Hepatocyte (in vitro differentiated cells): ENCODE results near the gene LNPEP. TPM values are rescaled to one million over a fixed set of nuclear protein-coding genes. Genes with fewer than 3 reads are reported as not detected.

ENCODE experiments used
- DNase-seq: peaks from one replicate; pipeline ENCODE4 v3.0.0-alpha.2; 2016; ENCODE audit warnings: low spot score
- H2AFZ ChIP-seq: fragments of 200-600 bp; sonication (generic); 2 replicates; pipeline ENCODE4 v1.6.0; 2016; ENCODE audit warnings: antibody characterized with exemption, mild to moderate bottlenecking
- H3K27ac ChIP-seq: fragments of 200-600 bp; sonication (generic); 2 replicates; pipeline ENCODE4 v1.5.1; 2016; ENCODE audit warnings: mild to moderate bottlenecking
- H3K27me3 ChIP-seq: fragments of 200-600 bp; sonication (generic); 2 replicates; pipeline ENCODE4 v1.6.1; 2016
- H3K36me3 ChIP-seq: fragments of 200-600 bp; sonication (generic); replicated peaks from 2 replicates; pipeline ENCODE4 v1.5.1; 2016; ENCODE audit warnings: low read depth; ENCODE audit not compliant: insufficient read depth
- H3K4me1 ChIP-seq: fragments of 200-600 bp; sonication (generic); 2 replicates; pipeline ENCODE4 v1.5.1; 2016; ENCODE audit warnings: mild to moderate bottlenecking, moderate library complexity; ENCODE audit not compliant: insufficient read depth
- H3K4me2 ChIP-seq: fragments of 200-600 bp; sonication (generic); 2 replicates; pipeline ENCODE4 v1.6.0; 2016
- H3K4me3 ChIP-seq: fragments of 200-600 bp; sonication (generic); 2 replicates; pipeline ENCODE4 v1.5.1; 2016; ENCODE audit warnings: mild to moderate bottlenecking
- H3K79me2 ChIP-seq: fragments of 200-600 bp; sonication (generic); 2 replicates; pipeline ENCODE4 v1.6.0; 2017; ENCODE audit warnings: mild to moderate bottlenecking
- H3K9me2 ChIP-seq: fragments of 200-600 bp; sonication (generic); replicated peaks from 2 replicates; pipeline ENCODE4 v1.6.0; 2017; ENCODE audit warnings: mild to moderate bottlenecking; ENCODE audit not compliant: insufficient read depth
- H3K9me3 ChIP-seq: fragments of 200-600 bp; sonication (generic); 2 replicates; pipeline ENCODE4 v1.5.1; 2016; ENCODE audit warnings: low read depth, mild to moderate bottlenecking
- H4K20me1 ChIP-seq: fragments of 200-600 bp; sonication (generic); 2 replicates; pipeline ENCODE4 v1.6.0; 2016; ENCODE audit warnings: mild to moderate bottlenecking; ENCODE audit not compliant: insufficient read depth, poor library complexity, severe bottlenecking
- EZH2 ChIP-seq: fragments of 200-600 bp; sonication (generic); IDR thresholded peaks from 2 replicates; pipeline ENCODE4 v1.6.1; 2016; ENCODE audit warnings: antibody characterized with exemption, mild to moderate bottlenecking, borderline replicate concordance
- EZH2phosphoT487 ChIP-seq: fragments of 200-600 bp; sonication (generic); IDR thresholded peaks from one replicate; pipeline ENCODE4 v1.6.1; 2018; ENCODE audit warnings: antibody characterized with exemption, mild to moderate bottlenecking, low read depth, moderate library complexity; ENCODE audit not compliant: unreplicated experiment, severe bottlenecking
- WGBS: methylation state at CpG from one replicate; pipeline ENCODE4 v1.1.6; 2016; ENCODE audit warnings: low lambda C conversion rate; ENCODE audit errors: missing lambda C conversion rate; 5-methylcytosine and 5-hydroxymethylcytosine counted together
- polyA plus RNA-seq: library from polyadenylated mRNA; unstranded; fragments of >200 nt; fragmentation: Nextera tagmentation; extraction: Ambion mirVana; gene quantifications from 2 replicates; pipeline ENCODE4 v1.2.1, GENCODE V29; 2016
- total RNA-seq: library from RNA; depleted of rRNA; stranded (reverse); fragments of >200 nt; gene quantifications from 2 replicates; pipeline ENCODE4 v1.2.3, GENCODE V29; 2014
- TF ChIP-seq, protein P1 (sequence below): fragments of 200-600 bp; sonication (generic); IDR thresholded peaks from 2 replicates; pipeline ENCODE4 v1.5.1; 2016; ENCODE audit warnings: antibody characterized with exemption, mild to moderate bottlenecking; ENCODE audit not compliant: poor library complexity

LNPEP gene
- total and polyA plus RNA-seq, 2 experiments from 2014 or later, result 4.9 to 32.6 TPM

DNA sequence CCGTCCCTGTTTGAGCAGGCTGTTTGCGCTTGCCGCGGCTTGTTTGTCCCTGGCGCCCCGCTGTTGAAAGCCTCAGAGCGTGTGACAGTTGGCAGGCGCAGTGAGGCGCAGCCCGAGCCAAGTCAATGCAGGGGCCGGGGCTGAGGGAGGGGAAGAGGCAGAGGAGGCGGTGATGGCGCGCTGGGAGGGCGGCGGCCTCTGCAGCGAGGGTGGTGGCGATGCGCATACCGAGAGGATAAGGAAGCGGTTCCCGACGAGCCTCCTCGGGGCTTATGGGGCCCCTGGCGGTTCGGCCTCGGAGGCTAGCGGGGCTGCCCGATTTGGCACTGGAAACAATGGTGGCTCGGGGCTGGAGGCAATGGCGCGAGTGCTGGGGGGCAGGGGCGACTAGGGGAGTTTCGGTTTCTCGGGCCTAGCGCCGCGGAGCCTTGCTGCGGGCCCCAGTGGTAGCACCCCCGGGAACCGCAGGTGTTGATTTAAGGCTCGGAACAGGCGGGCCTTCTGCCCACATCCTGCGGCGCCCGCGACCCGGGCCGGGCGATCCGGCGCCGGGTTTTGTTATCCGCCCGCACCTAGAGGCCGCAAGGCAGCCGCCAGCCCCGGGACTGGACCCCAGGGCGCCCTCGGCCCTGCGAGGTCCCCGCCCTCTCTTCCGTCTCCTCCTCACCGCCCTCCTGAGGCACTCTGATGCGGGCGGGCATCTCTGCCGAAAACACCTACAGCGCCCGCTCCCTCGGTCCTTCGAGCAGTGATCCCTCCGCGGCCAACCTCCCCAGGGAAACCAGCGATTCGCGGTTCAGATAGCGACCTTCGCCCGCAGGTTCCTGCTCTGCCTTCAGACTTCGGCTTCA, 947 bp upstream of the LNPEP start:
- H2AFZ ChIP-seq, result peak overlapping the region; percentile 91
- WGBS, result under 1% methylated on average over 62 of the region's 80 CpGs

DNA sequence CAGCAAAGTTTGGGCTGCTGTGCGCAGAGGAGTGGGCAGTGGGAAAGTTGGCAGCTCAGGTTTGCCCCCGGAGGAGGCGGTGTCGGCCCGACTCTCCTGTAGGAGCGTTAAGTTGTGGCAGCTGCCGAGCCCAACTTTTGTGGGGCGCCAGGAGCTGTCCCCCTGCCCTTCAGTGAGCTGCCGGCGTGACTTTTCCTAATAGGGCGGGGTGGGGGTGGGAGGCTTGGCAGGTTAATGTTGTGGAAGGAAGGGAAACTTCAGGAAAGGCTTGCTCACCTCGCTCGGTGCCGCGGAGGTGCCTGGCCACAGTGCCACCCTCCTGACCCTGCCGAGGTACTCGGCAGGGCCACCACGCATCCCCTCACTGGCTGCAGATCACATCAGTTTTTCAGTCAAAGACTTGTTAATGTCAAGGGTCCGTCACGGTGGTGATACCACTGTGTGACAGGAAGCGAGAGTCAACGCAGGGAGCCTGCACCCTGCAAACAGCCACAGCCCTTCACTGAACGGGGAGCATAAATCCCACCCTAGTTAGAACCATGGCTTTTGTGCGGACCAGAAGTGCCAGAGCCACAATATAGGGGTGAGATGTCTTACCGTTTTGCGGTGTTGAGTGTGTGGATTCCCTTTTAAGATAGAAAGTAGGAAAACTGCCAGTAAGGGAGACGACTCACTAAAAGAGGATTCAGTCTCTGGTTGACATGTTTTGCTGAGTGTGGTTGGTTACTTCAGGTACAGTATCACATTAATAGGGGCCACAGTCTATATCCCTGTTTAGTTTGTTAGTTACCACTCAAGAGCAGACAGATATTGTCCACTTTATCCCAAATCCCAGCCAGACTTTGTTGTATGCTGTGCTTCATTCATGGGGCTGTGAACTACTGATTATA, 796 bp downstream of the LNPEP start:
- Histone ChIP-seq H3K9me2 (no peaks in the 10 kb centered on the region), H3K9me3 (no peaks in the 10 kb centered on the region), H3K4me3 (peak overlapping the region; percentile 56), H3K36me3 (no peaks in the 10 kb centered on the region), H3K27me3 (no peaks in the 10 kb centered on the region), H3K79me2 (peaks cover 64% of the 10 kb centered on the region), H3K27ac (peak overlapping the region; percentile 92), H3K4me2 (peak overlapping the region; percentile 88), H3K4me1 (peaks cover 18% of the 10 kb centered on the region), H2AFZ (peak overlapping the region; percentile 68), H4K20me1 (peaks cover 4% of the 10 kb centered on the region)
- peak; percentile 66 for DNase-seq
- TF ChIP-seq EZH2 (no peak), EZH2phosphoT487 (no peak)
- TF ChIP-seq, protein P1, sequence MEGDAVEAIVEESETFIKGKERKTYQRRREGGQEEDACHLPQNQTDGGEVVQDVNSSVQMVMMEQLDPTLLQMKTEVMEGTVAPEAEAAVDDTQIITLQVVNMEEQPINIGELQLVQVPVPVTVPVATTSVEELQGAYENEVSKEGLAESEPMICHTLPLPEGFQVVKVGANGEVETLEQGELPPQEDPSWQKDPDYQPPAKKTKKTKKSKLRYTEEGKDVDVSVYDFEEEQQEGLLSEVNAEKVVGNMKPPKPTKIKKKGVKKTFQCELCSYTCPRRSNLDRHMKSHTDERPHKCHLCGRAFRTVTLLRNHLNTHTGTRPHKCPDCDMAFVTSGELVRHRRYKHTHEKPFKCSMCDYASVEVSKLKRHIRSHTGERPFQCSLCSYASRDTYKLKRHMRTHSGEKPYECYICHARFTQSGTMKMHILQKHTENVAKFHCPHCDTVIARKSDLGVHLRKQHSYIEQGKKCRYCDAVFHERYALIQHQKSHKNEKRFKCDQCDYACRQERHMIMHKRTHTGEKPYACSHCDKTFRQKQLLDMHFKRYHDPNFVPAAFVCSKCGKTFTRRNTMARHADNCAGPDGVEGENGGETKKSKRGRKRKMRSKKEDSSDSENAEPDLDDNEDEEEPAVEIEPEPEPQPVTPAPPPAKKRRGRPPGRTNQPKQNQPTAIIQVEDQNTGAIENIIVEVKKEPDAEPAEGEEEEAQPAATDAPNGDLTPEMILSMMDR, result no peak
- WGBS, result under 1% methylated on average over 26 of the region's 27 CpGs

More for the DNA sequence above, 947 bp upstream of the LNPEP start:
- peak overlapping the region; percentile 97 for H3K27ac ChIP-seq
- H3K79me2 ChIP-seq, result peaks cover 46% of the 10 kb centered on the region
- no peaks in the 10 kb centered on the region for H3K27me3 ChIP-seq
- H3K9me2 ChIP-seq, result no peaks in the 10 kb centered on the region
- peak overlapping the region; percentile 79 for H3K4me2 ChIP-seq
- H3K9me3 ChIP-seq, result no peaks in the 10 kb centered on the region
- peaks cover 18% of the 10 kb centered on the region for H3K4me1 ChIP-seq
- peaks cover 4% of the 10 kb centered on the region for H4K20me1 ChIP-seq
- TF ChIP-seq, protein P1, result peak; percentile 8
- no peak for TF ChIP-seq EZH2phosphoT487
- peak; percentile 96 for DNase-seq
- peak overlapping the region; percentile 53 for H3K4me3 ChIP-seq
- H3K36me3 ChIP-seq, result no peaks in the 10 kb centered on the region

DNA sequence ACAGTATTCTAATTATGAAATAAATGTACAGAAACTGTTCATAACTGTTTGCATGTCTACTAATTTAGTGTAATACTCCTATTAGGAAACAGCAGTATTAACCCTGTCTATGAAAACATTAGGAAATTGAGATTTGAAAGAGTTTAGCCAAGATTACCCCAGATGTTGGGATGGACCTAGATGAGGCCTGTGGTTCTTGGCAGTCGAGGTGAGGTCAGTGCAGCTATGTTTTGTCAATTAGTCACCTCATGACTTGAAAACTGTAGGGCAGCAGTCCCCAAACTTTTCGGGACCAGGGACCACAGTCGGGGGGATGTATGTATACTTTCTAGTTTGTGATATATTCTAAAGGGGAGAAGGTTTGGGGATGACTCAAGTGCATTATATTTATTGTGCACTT, 4.7 kb downstream of the LNPEP start:
- Histone ChIP-seq H3K36me3 (no peaks in the 10 kb centered on the region), H2AFZ (no peak overlapping the region), H3K27me3 (no peaks in the 10 kb centered on the region), H3K4me1 (peaks cover 7% of the 10 kb centered on the region), H3K27ac (no peak overlapping the region), H3K79me2 (peaks cover 92% of the 10 kb centered on the region), H3K4me2 (no peak overlapping the region), H3K4me3 (no peak overlapping the region), H3K9me2 (no peaks in the 10 kb centered on the region), H3K9me3 (no peaks in the 10 kb centered on the region), H4K20me1 (peaks cover 4% of the 10 kb centered on the region)
- DNase-seq, result no peak
- TF ChIP-seq EZH2phosphoT487 (no peak), EZH2 (no peak)
- TF ChIP-seq, protein P1, result no peak
- WGBS, result 83% methylated on average over 3 of the region's 3 CpGs
